Heart left ventricle (tissue), 16 donors: ENCODE data around the gene TBRG4. TPM values are rescaled to one million over a fixed set of nuclear protein-coding genes. Genes with fewer than 3 reads are reported as not detected.

Experiments used
- ATAC-seq, 4 donors: fragments of 200-7000 bp; cut with Tn5 transposase; one replicate each; pipeline ENCODE4 v1.9.1; 2020 to 2022; ENCODE audit warnings: moderate library complexity in 4 of 4, mild to moderate bottlenecking in 3 of 4, moderate number of reproducible peaks in 1 of 4
- DNase-seq, 5 donors: peaks; one replicate each; pipeline ENCODE4 v3.0.0-alpha.2; 2020
- H3K27ac ChIP-seq, 12 donors: fragments of 200-600 bp; sonication (generic) in 4 of 12; one replicate each; pipeline versions ENCODE4 v1.5.0 to v1.8.0; 2016 to 2022; ENCODE audit warnings: mild to moderate bottlenecking in 2 of 12
- H3K27me3 ChIP-seq, 9 donors: fragments of 200-600 bp; sonication (generic) in 2 of 9; one replicate each; pipeline versions ENCODE4 v1.5.1 to v1.8.0; 2016 to 2022; ENCODE audit warnings: mild to moderate bottlenecking in 3 of 9
- H3K36me3 ChIP-seq, 9 donors: fragments of 200-600 bp; sonication (generic) in 2 of 9; one replicate each; pipeline versions ENCODE4 v1.5.0 to v1.8.0; 2018 to 2022; ENCODE audit warnings: mild to moderate bottlenecking in 2 of 9
- H3K4me1 ChIP-seq, 12 donors: fragments of 200-600 bp; sonication (generic) in 4 of 12; one replicate each; pipeline versions ENCODE4 v1.5.0 to v1.8.0; 2016 to 2022; ENCODE audit warnings: mild to moderate bottlenecking in 3 of 12
- H3K4me3 ChIP-seq, 12 donors: fragments of 200-600 bp; sonication (generic) in 4 of 12; one replicate each; pipeline versions ENCODE4 v1.5.0 to v1.8.0; 2017 to 2022; ENCODE audit warnings: mild to moderate bottlenecking in 9 of 12, moderate library complexity in 4 of 12
- H3K9me3 ChIP-seq, 12 donors: fragments of 200-600 bp; sonication (generic) in 4 of 12; one replicate each; pipeline versions ENCODE4 v1.5.0 to v1.8.0; 2016 to 2022; ENCODE audit warnings: mild to moderate bottlenecking in 1 of 12
- POLR2A ChIP-seq, 2 donors: fragments of 450-650 bp; IDR thresholded peaks; one replicate each; pipeline ENCODE4 v1.6.1; 2017; ENCODE audit warnings: antibody characterized with exemption in 2 of 2, mild to moderate bottlenecking in 2 of 2, moderate library complexity in 2 of 2
- WGBS, 4 donors: extraction: QIAGEN DNeasy Blood & Tissue Kit in 2 of 4; methylation state at CpG; one replicate each; pipeline versions ENCODE4 v1.1.5 to v1.1.7; 2013 to 2018; 5-methylcytosine and 5-hydroxymethylcytosine counted together
- intact Hi-C, 10 donors: fragments of 100-400 bp; cut with DNase I; formaldehyde crosslinking; loops; one replicate each; pipeline versions ENCODE4 v1.11.1 to v1.14.2; 2022
- polyA plus RNA-seq, 2 donors: library from polyadenylated mRNA; stranded (reverse); fragments of 200-250 nt; gene quantifications; one replicate each; pipeline ENCODE4 v1.2.3, GENCODE V29; 2013
- total RNA-seq, 9 donors: library from RNA; depleted of rRNA in 2 of 9; stranded (reverse); fragments of >200 nt in 2 of 9; fragmentation: NEBNext Ultra II Directional in 3 of 9; extraction: Animal tissue kit (Norgen Biotek cat#: 25700) in 3 of 9; gene quantifications; one replicate each; pipeline versions ENCODE4 v1.1.0 to v1.2.4, GENCODE V29; 2016 to 2023
- TF ChIP-seq, protein P1 (sequence below), 12 donors: fragments of 200-600 bp; sonication (generic) in 4 of 12; IDR thresholded peaks; one replicate each; pipeline versions ENCODE4 v1.5.0 to v1.8.0; 2018 to 2022; ENCODE audit warnings: antibody characterized with exemption in 12 of 12, mild to moderate bottlenecking in 5 of 12
- donor health status: ischemic (EF 13 %, LVEDD 7.1; RV severe dilation, severe dysfunction).
- donor health status: healthy with polysubstance abuse.
- donor health status: DM: no; HTN: yes; CAD: no.
- donor health status: DM: no; HTN: no; CAD: no.
- donor health status: ischemic (EF 25% LVEDD 6.9; RV normal size, moderate dysfunction).
- donor health status: ischemic (EF 25% LVEDD 5.7; RV mildly dilated, moderate dysfunction).
- donor health status: healthy.
- donor health status: DM: yes; HTN: yes; CAD: no.
- donor health status: ischemic (EF 35%, LVEDD 5.7; RV mildly dilated, moderate dysfunction).
- donor health status: nonischemic (EF 11% LVEDD 7.7; RV severe dilation, severe dysfunction).
- donor health status: DM: yes; HTN: yes; CAD: no.
- donor health status: PGD.
- donor health status: ischemic (EF 29% LVEDD 5.4; RV normal size, mild dysfunction).
- donor health status: nonischemic (EF 23%, LVEDD 6.1; RV moderate dilation, normal function).

TBRG4 gene
- total and polyA plus RNA-seq, 11 donors: 58.0 to 125 (median 61.5) TPM

DNA sequence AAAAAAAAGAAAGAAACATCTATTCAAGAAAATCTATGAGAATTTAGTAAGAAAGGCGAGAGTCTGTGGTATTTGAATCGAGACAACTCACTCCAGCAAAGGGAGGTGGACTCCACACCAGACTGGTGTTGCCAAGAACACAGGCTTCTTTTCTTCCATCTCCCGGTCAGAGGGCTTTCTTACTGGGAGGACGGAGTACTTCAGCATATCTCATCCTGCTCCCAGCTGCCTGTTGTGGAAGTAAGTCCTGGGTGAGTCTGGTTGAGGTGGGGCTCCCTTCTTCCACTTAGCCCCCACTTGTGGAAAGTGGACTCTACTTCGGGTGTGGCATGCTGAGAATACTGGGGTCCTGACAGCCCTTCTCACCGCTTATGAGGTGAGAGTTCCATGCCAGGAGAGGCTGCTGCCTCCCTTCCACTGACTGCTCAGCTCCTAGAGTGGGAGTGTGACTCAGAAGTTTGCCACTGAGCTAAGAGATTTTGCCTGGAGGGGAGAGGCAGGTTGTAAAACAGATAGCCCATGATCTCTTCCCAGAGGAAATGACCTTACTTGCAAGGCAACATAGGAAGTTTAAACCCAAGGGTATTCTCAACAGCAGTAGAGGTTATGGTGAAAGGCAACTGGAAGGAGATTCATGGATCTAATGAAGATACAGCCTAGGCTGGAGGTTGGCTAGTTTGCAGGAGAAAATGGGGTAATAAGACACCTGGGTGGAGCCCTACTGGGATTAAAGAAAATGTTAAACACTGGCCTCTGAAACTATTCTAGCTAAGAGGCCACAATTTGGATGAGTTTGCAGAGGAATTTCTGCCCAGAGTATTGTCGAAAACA, 19.2 kb downstream of the TBRG4 start:
- H3K4me3 ChIP-seq: no peak overlapping the region
- ATAC-seq (no peak), DNase-seq (peak in 1 of 5 donors; percentile 2)
- peaks cover 0 to 19% (median 0%) of the 10 kb centered on the region in 9 donors for H3K27me3 ChIP-seq
- TF ChIP-seq, protein P1, sequence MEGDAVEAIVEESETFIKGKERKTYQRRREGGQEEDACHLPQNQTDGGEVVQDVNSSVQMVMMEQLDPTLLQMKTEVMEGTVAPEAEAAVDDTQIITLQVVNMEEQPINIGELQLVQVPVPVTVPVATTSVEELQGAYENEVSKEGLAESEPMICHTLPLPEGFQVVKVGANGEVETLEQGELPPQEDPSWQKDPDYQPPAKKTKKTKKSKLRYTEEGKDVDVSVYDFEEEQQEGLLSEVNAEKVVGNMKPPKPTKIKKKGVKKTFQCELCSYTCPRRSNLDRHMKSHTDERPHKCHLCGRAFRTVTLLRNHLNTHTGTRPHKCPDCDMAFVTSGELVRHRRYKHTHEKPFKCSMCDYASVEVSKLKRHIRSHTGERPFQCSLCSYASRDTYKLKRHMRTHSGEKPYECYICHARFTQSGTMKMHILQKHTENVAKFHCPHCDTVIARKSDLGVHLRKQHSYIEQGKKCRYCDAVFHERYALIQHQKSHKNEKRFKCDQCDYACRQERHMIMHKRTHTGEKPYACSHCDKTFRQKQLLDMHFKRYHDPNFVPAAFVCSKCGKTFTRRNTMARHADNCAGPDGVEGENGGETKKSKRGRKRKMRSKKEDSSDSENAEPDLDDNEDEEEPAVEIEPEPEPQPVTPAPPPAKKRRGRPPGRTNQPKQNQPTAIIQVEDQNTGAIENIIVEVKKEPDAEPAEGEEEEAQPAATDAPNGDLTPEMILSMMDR (IDR thresholded peaks at IDR 0.05): no peak
- no peak for TF ChIP-seq POLR2A (IDR thresholded peaks at IDR 0.05)
- peaks cover 0 to 19% (median 0%) of the 10 kb centered on the region in 12 donors for H3K9me3 ChIP-seq
- no peaks in the 10 kb centered on the region for H3K36me3 ChIP-seq
- H3K27ac ChIP-seq: no peak overlapping the region
- 55 to 59% (median 56%) methylated on average over 7 of the region's 7 CpGs for WGBS, 4 donors
- H3K4me1 ChIP-seq: peaks cover 0 to 17% (median 3%) of the 10 kb centered on the region in 12 donors
- intact Hi-C loops: no loop called here

DNA sequence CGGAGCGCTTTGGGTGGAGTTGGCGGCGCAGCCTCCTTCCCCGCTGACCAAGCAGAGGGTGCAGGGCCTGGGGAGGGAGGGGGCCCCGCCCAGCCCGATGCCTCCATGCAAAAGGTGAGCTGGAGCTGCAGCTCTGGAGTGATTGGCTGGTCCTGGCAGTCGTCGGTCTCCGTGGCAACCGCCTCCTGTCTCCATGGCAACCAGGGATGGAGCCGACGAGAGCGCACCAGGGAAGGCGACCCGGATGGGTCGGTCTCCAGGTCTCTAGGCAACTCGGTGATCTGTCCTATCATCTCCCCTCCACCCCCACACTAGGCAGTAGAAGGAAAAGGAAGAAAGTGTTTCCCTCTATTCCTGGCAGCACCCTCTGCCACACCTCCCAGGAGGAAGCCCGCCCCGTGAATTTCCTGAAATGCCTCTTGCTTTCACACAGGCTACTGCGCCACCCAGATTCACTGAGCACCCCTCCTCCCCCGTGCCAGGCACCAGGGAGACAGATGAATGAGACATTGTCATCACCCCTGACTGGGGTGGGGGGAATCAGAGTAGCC, 22.1 kb downstream of the TBRG4 start:
- ATAC-seq (peak; percentile 27 to 48 (median 32)), DNase-seq (peak in 4 of 5 donors; percentile 38 to 69 (median 56))
- Histone ChIP-seq H3K27ac (peak overlapping the region in 6 of 12 donors; percentile 6 to 77 (median 56)), H3K4me3 (peak overlapping the region; percentile 36 to 75 (median 60)), H3K27me3 (peaks cover 0 to 19% (median 0%) of the 10 kb centered on the region in 9 donors), H3K9me3 (peaks cover 0 to 10% (median 0%) of the 10 kb centered on the region in 12 donors), H3K4me1 (peaks cover 0 to 17% (median 3%) of the 10 kb centered on the region in 12 donors), H3K36me3 (no peaks in the 10 kb centered on the region)
- WGBS, 4 donors: 5 to 15% (median 8%) methylated on average over 8 to 22 of the region's 22 CpGs
- intact Hi-C loops: no loop called here
- TF ChIP-seq POLR2A (IDR thresholded peaks at IDR 0.05): no peak
- TF ChIP-seq, protein P1 (IDR thresholded peaks at IDR 0.05): no peak

DNA sequence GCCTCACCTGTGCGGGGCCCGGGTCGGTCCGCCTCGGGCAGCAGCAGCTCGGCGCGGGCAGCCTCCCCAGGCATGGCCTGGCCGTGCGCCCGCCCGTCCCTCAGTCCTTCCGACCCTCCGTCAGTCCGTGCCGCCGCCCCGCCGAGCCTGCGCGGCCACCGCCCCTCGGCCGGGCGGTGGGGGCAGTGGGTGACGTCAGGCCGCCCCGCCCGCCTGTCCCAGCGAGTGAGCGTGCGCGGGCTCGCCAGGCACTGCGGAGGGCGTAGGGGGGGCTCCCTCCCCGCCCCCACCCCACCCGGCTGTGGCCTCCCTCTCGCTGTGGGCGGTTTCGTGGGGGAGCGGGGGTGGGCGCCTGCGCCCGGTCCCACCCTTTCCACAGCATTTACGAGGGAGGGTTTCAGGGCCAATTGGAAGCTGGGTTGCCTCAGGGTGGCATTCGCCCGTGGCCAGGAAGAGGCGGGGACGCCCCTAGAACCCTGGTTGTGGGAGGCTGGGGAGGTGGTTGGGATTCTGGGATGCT, 22.6 kb downstream of the TBRG4 start, which contains the start of gene NACAD:
NACAD (minus strand) TSS at position 149 of the 520 bp plus-strand sequence; CDS start at position 74, 75 bp downstream.
- Histone ChIP-seq H3K36me3 (no peaks in the 10 kb centered on the region), H3K4me3 (peak within 1 kb of the TSS; percentile 36 to 75 (median 60)), H3K4me1 (peaks cover 0 to 17% (median 3%) of the 10 kb centered on the region in 12 donors), H3K9me3 (peaks cover 0 to 6% (median 0%) of the 10 kb centered on the region in 12 donors), H3K27me3 (peaks cover 0 to 19% (median 0%) of the 10 kb centered on the region in 9 donors), H3K27ac (peak within 1 kb of the TSS in 8 of 12 donors; percentile 6 to 77 (median 56))
- intact Hi-C loops: no loop called here
- WGBS, 4 donors: 0 to 2% (median 1%) methylated on average over 17 to 50 of the region's 50 CpGs
- peak in 4 of 5 donors; percentile 39 to 71 (median 56) for DNase-seq
- peak; percentile 60 to 92 (median 78) for ATAC-seq
- TF ChIP-seq, protein P1 (IDR thresholded peaks at IDR 0.05): no peak
- peak in 1 of 2 donors; percentile 18 for TF ChIP-seq POLR2A (IDR thresholded peaks at IDR 0.05)
